ENCODE results near the gene ENDOU. TPM values are rescaled to one million over a fixed set of nuclear protein-coding genes. Genes with fewer than 3 reads are reported as not detected.

ENDOU gene
- total RNA-seq, 1 experiment from 2014 or later, result 0.43 TPM

- no peaks in the 10 kb centered on the region for H3K9me3 ChIP-seq
- ChIA-PET CTCF (interaction anchor here (0.6 to 1.7 kb wide), 3 partner anchors 19 to 90 kb away, joined by 3 to 5 read pairs (median 4); no protein-coding TSS in a partner anchor), POLR2A (no interaction called here)
- Mint-ChIP-seq H3K4me1 (ENCODE audit: low read depth, unreplicated experiment) (peaks cover 18% of the 10 kb centered on the region), H3K27ac (ENCODE audit: unreplicated experiment) (no peak overlapping the region), H3K4me3 (ENCODE audit: unreplicated experiment) (no peak overlapping the region), H3K36me3 (ENCODE audit: insufficient read depth, unreplicated experiment) (no peaks in the 10 kb centered on the region), H3K27me3 (ENCODE audit: insufficient read depth, unreplicated experiment) (no peaks in the 10 kb centered on the region), H3K9me3 (ENCODE audit: unreplicated experiment) (no peaks in the 10 kb centered on the region)
- intact Hi-C loops (cut with micrococcal nuclease; ENCODE audit: unreplicated experiment), result no loop called here
- no peaks in the 10 kb centered on the region for H3K36me3 ChIP-seq (ENCODE audit: control insufficient read depth, insufficient read depth, low read length)
- peaks cover 5% of the 10 kb centered on the region; the same call in 1 of the 2 replicates for H3K4me1 ChIP-seq
- no peaks in the 10 kb centered on the region for H3K27me3 ChIP-seq (replicated peaks; ENCODE audit: control insufficient read depth, insufficient read depth, low read length)
- no peak for TF ChIP-seq CTCF (IDR thresholded peaks at IDR 0.05; ENCODE audit: insufficient read depth in 1 of 2, low read depth in 1 of 2, low read length in 1 of 2, severe bottlenecking in 1 of 2, unreplicated experiment in 1 of 2)
- no peak for DNase-seq
- BruUV-seq (replicated peaks), result no TSS peak
- no peak overlapping the region for H3K4me3 ChIP-seq (ENCODE audit: low read depth, low read length)
These were observed 22.6 kb upstream of the ENDOU start for GRCh38 chr12:47747596-47748506.

- CTCF ChIA-PET, result interaction anchor here (0.6 to 1.7 kb wide), 3 partner anchors 20 to 91 kb away, joined by 3 to 5 read pairs (median 4); no protein-coding TSS in a partner anchor
- Histone ChIP-seq H3K4me3 (ENCODE audit: low read depth, low read length) (no peak overlapping the region), H3K27me3 (replicated peaks; ENCODE audit: control insufficient read depth, insufficient read depth, low read length) (no peaks in the 10 kb centered on the region), H3K9me3 (no peaks in the 10 kb centered on the region), H3K4me1 (peaks cover 5% of the 10 kb centered on the region; the same call in 1 of the 2 replicates), H3K36me3 (ENCODE audit: control insufficient read depth, insufficient read depth, low read length) (no peaks in the 10 kb centered on the region)
- intact Hi-C loops (cut with micrococcal nuclease; ENCODE audit: unreplicated experiment), result no loop called here
- DNase-seq, result no peak
- no peak overlapping the region for H3K27ac Mint-ChIP-seq (ENCODE audit: unreplicated experiment)
- H3K27me3 Mint-ChIP-seq (ENCODE audit: insufficient read depth, unreplicated experiment), result no peaks in the 10 kb centered on the region
- POLR2A ChIA-PET, result no interaction called here
- H3K4me1 Mint-ChIP-seq (ENCODE audit: low read depth, unreplicated experiment), result peaks cover 18% of the 10 kb centered on the region
- no peaks in the 10 kb centered on the region for H3K9me3 Mint-ChIP-seq (ENCODE audit: unreplicated experiment)
- BruUV-seq (replicated peaks), result no TSS peak
- no peak overlapping the region for H3K4me3 Mint-ChIP-seq (ENCODE audit: unreplicated experiment)
- TF ChIP-seq CTCF (IDR thresholded peaks at IDR 0.05; ENCODE audit: insufficient read depth in 1 of 2, low read depth in 1 of 2, low read length in 1 of 2, severe bottlenecking in 1 of 2, unreplicated experiment in 1 of 2), result no peak
- no peaks in the 10 kb centered on the region for H3K36me3 Mint-ChIP-seq (ENCODE audit: insufficient read depth, unreplicated experiment)
These were observed 21.8 kb upstream of the ENDOU start for GRCh38 chr12:47747126-47747525.

GRCh38 chr12:47746523-47746922, 21.2 kb upstream of the ENDOU start:
- no peak for DNase-seq
- Mint-ChIP-seq H3K9me3 (ENCODE audit: unreplicated experiment) (no peaks in the 10 kb centered on the region), H3K27me3 (ENCODE audit: insufficient read depth, unreplicated experiment) (no peaks in the 10 kb centered on the region), H3K4me3 (ENCODE audit: unreplicated experiment) (no peak overlapping the region), H3K36me3 (ENCODE audit: insufficient read depth, unreplicated experiment) (no peaks in the 10 kb centered on the region), H3K4me1 (ENCODE audit: low read depth, unreplicated experiment) (peaks cover 18% of the 10 kb centered on the region), H3K27ac (ENCODE audit: unreplicated experiment) (no peak overlapping the region)
- Histone ChIP-seq H3K36me3 (ENCODE audit: control insufficient read depth, insufficient read depth, low read length) (no peaks in the 10 kb centered on the region), H3K27me3 (replicated peaks; ENCODE audit: control insufficient read depth, insufficient read depth, low read length) (no peaks in the 10 kb centered on the region), H3K4me3 (ENCODE audit: low read depth, low read length) (no peak overlapping the region), H3K9me3 (no peaks in the 10 kb centered on the region), H3K4me1 (peaks cover 5% of the 10 kb centered on the region; the same call in 1 of the 2 replicates)
- CTCF ChIA-PET, result interaction anchor here (0.7 to 1.4 kb wide), 2 partner anchors 12 to 20 kb away, joined by 3 read pairs; no protein-coding TSS in a partner anchor
- POLR2A ChIA-PET, result no interaction called here
- intact Hi-C loops (cut with micrococcal nuclease; ENCODE audit: unreplicated experiment), result no loop called here
- BruUV-seq (replicated peaks), result no TSS peak
- TF ChIP-seq CTCF (IDR thresholded peaks at IDR 0.05; ENCODE audit: insufficient read depth in 1 of 2, low read depth in 1 of 2, low read length in 1 of 2, severe bottlenecking in 1 of 2, unreplicated experiment in 1 of 2), result no peak
